KOPT-K1 (cell line): Measurements from ENCODE around the gene TMEM72.

Source experiments
- H3K27ac ChIP-seq: fragments of 200-600 bp; sonication (generic); 2 replicates; pipeline ENCODE4 v1.5.1; 2016; ENCODE audit warnings: antibody characterized with exemption, mild to moderate bottlenecking, low read depth, low read length; ENCODE audit not compliant: poor library complexity, severe bottlenecking
- H3K36me3 ChIP-seq: fragments of 200-600 bp; sonication (generic); 2 replicates; pipeline ENCODE4 v1.5.1; 2017; ENCODE audit warnings: antibody characterized with exemption, mild to moderate bottlenecking, low read length, moderate library complexity; ENCODE audit not compliant: insufficient read depth
- H3K9me3 ChIP-seq: fragments of 200-600 bp; sonication (generic); 2 replicates; pipeline ENCODE4 v1.5.1; 2017; ENCODE audit warnings: antibody characterized with exemption, low read length, mild to moderate bottlenecking; ENCODE audit not compliant: insufficient read depth, poor library complexity, severe bottlenecking

Gene TMEM72

GRCh38 chr10:44931621-44932516, 20.7 kb downstream of the TMEM72 start:
- Histone ChIP-seq H3K9me3 (no peaks in the 10 kb centered on the region), H3K27ac (peak overlapping the region; percentile 64), H3K36me3 (no peaks in the 10 kb centered on the region)

- H3K9me3 ChIP-seq, result no peaks in the 10 kb centered on the region
- no peaks in the 10 kb centered on the region for H3K36me3 ChIP-seq
- peak overlapping the region; percentile 64 for H3K27ac ChIP-seq
Measured at GRCh38 chr10:44932517-44933450, 21.6 kb downstream of the TMEM72 start.

DNA sequence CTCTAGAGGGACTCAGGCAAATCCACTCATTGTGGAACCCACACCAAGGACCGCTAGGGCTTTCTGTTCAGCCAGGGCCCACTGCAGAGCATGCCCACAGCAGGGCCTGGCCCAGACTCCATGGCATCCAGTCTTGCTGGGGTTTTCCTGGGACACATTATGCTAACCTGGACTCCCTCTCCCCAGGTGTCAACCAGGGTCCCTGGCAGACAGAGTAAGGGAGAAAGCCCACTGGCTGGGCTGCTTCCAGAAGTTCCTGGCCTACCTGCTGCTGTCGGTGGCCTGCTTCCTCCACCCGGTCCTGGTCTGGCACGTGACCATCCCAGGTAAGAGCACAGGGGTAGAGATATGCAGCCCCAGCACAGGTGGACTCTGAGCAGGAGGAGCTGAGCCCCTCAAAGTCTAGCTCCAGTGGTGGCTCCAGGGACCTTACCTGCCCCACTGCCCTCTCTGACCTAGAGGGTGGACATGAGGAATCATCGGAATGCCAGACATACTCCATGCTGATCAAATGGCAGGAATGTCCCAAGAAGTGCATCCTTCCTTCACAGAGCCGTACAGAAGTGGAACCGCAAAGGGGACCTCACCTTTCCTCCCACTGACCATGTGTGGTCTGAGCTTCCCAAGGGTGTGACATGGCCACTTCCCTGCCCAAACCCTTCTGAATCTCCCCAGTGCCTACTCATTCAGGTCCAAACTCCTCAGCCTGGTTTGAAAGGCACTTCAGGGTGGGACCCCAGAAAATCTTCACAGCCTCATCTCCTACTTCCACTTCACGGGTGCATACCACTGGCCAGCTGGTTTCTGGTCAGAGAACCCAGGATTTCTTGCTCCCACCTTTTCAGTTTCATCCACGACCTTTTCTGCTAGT, 22.5 kb downstream of the TMEM72 start:
- Histone ChIP-seq H3K36me3 (no peaks in the 10 kb centered on the region), H3K27ac (peak overlapping the region; percentile 64), H3K9me3 (no peaks in the 10 kb centered on the region)

- Histone ChIP-seq H3K9me3 (no peaks in the 10 kb centered on the region), H3K27ac (peak overlapping the region; percentile 64), H3K36me3 (no peaks in the 10 kb centered on the region)
Measured at GRCh38 chr10:44934416-44935200, 23.5 kb downstream of the TMEM72 start.

DNA sequence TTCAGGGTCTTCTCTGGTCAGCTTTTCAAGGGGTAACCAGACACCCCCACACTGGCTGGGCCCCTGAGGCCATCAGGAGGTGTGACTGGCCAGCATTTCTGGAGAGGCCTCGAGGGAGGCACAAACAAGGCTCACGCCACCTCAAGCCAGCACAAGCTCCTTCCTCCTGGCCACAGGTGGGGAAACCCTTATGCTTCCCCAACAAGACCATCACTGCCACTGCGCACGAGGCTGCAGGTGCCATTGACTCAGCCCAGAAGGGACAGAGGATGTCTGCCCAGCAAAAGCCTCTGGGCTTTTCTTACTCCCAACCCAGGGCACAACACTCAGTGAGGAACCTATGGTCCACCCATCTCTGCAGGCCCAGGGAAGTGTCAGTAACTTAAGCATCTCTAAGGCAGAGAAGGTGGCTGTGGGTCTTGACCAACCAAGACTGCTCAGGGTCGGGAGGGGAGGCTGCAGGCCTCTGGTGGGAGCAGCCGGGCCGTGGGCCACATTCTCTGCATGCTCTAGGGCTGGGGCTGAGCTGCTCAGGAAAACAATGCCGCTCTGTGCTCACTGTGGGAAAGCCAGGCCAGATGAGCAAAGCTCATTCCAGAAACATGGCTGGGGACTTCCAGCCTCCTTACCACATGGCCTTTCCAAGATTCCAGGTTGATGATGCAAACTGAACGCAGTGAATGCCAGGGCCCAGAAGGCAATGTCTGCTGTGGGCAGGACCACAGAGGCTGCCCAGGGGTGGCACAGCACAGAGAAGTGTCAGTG, 24.2 kb downstream of the TMEM72 start:
- Histone ChIP-seq H3K9me3 (no peaks in the 10 kb centered on the region), H3K27ac (peak overlapping the region; percentile 64), H3K36me3 (no peaks in the 10 kb centered on the region)

DNA sequence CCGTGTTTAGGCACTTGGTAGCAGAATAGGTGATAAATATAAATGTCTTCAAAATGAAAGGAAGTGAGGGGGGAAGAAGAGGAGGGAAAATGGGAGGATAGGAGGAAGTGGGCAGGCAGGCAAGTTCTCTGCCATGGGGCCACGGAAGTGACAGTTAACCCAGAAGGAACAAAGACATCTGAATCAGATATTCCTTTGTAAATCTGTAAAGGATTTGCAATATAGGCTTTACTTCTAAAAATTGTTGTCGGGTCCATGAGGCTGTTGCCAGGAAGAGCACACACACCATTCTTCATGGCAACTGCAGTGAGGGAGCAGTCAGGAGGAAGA, 24.8 kb downstream of the TMEM72 start:
- no peaks in the 10 kb centered on the region for H3K9me3 ChIP-seq
- peak overlapping the region; percentile 64 for H3K27ac ChIP-seq
- no peaks in the 10 kb centered on the region for H3K36me3 ChIP-seq

GRCh38 chr10:44936314-44936975, 25.3 kb downstream of the TMEM72 start:
- H3K36me3 ChIP-seq, result no peaks in the 10 kb centered on the region
- H3K9me3 ChIP-seq, result no peaks in the 10 kb centered on the region
- peak overlapping the region; percentile 64 for H3K27ac ChIP-seq

DNA sequence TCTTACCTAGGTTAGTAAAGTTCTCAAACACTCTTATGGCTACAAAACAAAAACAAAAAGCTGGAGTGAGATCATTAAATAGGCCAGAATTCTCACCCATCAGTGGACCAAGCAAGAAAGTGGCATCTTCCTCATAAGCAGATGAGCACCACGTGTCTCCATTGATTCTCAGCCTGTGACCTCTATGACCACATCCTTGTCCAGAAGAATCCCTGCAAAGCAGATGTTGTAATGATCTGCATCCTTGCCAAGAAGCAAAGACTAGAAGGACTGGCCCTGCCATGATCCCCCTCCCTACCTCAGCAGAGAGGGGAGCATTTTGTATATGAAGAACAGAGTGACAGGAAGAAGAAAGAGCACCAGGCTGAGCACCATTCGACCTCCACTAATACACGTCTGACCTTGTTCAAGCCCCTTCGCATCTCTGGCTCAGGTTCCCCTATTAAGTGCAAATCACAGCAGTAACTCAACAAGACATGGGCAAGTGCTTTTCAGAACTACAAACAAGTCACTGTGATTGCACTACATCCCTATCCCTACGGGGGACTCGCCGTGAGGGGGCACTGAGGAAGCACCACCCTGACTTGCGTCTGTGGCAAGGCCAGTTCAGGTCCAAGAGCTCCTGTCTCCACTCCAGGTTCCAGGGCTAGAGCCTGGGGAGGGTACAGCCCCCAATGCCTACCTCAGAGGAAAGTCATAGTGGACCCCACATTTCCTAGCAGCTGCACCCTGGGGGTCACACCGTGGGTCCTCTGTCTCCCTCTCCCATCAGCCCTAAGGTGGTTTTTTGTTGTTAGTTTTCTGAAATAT, 26.3 kb downstream of the TMEM72 start:
- Histone ChIP-seq H3K9me3 (no peaks in the 10 kb centered on the region), H3K36me3 (no peaks in the 10 kb centered on the region), H3K27ac (peak overlapping the region; percentile 64)

DNA sequence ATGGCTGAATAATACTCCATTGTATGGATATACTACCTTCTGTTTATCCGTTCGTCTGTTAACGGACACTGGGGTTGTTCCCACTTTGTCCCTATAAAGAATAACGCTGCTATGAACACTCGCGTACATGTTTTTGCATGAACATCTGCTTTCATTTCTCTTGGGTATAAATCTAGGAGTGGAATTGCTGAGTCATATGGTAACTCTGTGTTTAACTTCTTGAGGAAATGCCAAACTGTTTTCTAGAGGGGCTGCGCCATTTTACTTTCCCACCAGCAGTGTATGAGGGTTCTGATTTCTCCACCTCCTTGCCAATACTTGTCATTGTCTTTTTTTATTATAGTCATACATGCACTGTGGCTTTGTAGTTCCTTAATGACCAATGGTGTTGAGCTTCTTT, 27.8 kb downstream of the TMEM72 start:
- Histone ChIP-seq H3K9me3 (peaks cover 1% of the 10 kb centered on the region), H3K27ac (no peak overlapping the region), H3K36me3 (no peaks in the 10 kb centered on the region)

- peaks cover 10% of the 10 kb centered on the region for H3K9me3 ChIP-seq
- H3K27ac ChIP-seq, result no peak overlapping the region
- no peaks in the 10 kb centered on the region for H3K36me3 ChIP-seq
Measured at GRCh38 chr10:44939691-44940401, 28.7 kb downstream of the TMEM72 start.

- Histone ChIP-seq H3K9me3 (peaks cover 18% of the 10 kb centered on the region), H3K36me3 (no peaks in the 10 kb centered on the region)
Measured at GRCh38 chr10:44944354-44944753, 33.2 kb downstream of the TMEM72 start.

DNA sequence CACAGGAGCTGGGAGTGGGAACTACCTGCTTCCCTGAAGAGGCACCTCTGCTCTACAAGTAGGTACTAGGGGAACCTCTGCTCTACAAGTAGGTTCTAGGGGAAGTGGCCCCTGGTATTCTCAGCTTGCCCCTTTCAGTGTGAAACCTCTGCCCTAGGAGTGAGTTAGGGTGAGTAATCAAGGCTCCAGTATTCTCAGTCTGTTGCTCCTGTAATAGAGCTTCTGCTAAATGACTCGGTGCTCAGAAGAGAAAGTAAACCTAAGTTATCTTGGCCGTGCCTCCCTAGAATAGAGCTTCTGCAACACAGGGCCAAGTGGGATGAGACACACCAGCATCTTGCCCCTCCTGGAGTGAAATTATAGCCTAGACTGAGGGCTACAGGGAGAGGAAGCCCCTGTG, 35.1 kb downstream of the TMEM72 start:
- Histone ChIP-seq H3K9me3 (peaks cover 18% of the 10 kb centered on the region), H3K36me3 (no peaks in the 10 kb centered on the region), H3K27ac (no peak overlapping the region)

More at GRCh38 chr10:44944354-44944753, 33.2 kb downstream of the TMEM72 start:
- H3K27ac ChIP-seq, result no peak overlapping the region
